HepG2 (cell line): ENCODE measurements around the gene TMCC2. TPM values are rescaled to one million over a fixed set of nuclear protein-coding genes. Genes with fewer than 3 reads are reported as not detected.

Experiments used
- CBFB ChIP-seq: sonication (generic); formaldehyde crosslinking; IDR thresholded peaks from 2 replicates; pipeline ENCODE4 v1.4.0; 2020; ENCODE audit warnings: missing genetic modification reagents
- HMG20B ChIP-seq: conservative IDR thresholded peaks from 2 replicates; pipeline ENCODE4 v1.6.1; 2016; ENCODE audit warnings: missing genetic modification reagents, missing compliant biosample characterization
- HNRNPL ChIP-seq: fragments of 200-400 bp; formaldehyde crosslinking; IDR thresholded peaks from 2 replicates; pipeline ENCODE4 v1.6.1; 2017; ENCODE audit warnings: mild to moderate bottlenecking, low read depth, low read length
- LRRFIP1 ChIP-seq: sonication (generic); formaldehyde crosslinking; conservative IDR thresholded peaks from 2 replicates; pipeline ENCODE4 v1.4.0; 2020; ENCODE audit warnings: missing genetic modification reagents
- NCOA1 ChIP-seq: sonication (generic); formaldehyde crosslinking; IDR thresholded peaks from 2 replicates; pipeline ENCODE4 v1.9.0; 2021; ENCODE audit warnings: missing genetic modification reagents
- NFKBIZ ChIP-seq: IDR thresholded peaks from 2 replicates; pipeline ENCODE4 v1.6.1; 2018; ENCODE audit warnings: missing genetic modification reagents, missing compliant biosample characterization
- PCBP2 ChIP-seq: fragments of 200-400 bp; formaldehyde crosslinking; optimal IDR thresholded peaks from 2 replicates; pipeline ENCODE3; 2018; ENCODE audit warnings: low read length, low read depth; ENCODE audit not compliant: poor library complexity, severe bottlenecking
- RBM39 ChIP-seq: fragments of 200-400 bp; formaldehyde crosslinking; IDR thresholded peaks from one replicate; pipeline ENCODE4 v1.6.1; 2018; ENCODE audit warnings: antibody characterized with exemption, mild to moderate bottlenecking, low read depth, low read length; ENCODE audit not compliant: poor library complexity, severe bottlenecking
- REPIN1 ChIP-seq: sonication (generic); formaldehyde crosslinking; IDR thresholded peaks from 2 replicates; pipeline ENCODE4 v1.8.0; 2022; ENCODE audit warnings: missing genetic modification reagents, low read depth, mild to moderate bottlenecking, borderline replicate concordance
- RXRB ChIP-seq: IDR thresholded peaks from 2 replicates; pipeline ENCODE4 v1.6.1; 2016; ENCODE audit warnings: borderline replicate concordance, missing genetic modification reagents, missing compliant biosample characterization
- SKIL ChIP-seq: sonication (generic); formaldehyde crosslinking; IDR thresholded peaks from 2 replicates; pipeline ENCODE4 v1.8.0; 2022; ENCODE audit warnings: missing genetic modification reagents, mild to moderate bottlenecking, moderate library complexity, borderline replicate concordance
- TEAD3 ChIP-seq: optimal IDR thresholded peaks from 2 replicates; pipeline ENCODE3; 2016; ENCODE audit warnings: borderline replicate concordance
- XRCC5 ChIP-seq: fragments of 200-400 bp; formaldehyde crosslinking; optimal IDR thresholded peaks from 2 replicates; pipeline ENCODE3; 2017; ENCODE audit warnings: mild to moderate bottlenecking, low read length
- ZFAT ChIP-seq: sonication (generic); formaldehyde crosslinking; conservative IDR thresholded peaks from 2 replicates; pipeline ENCODE4 v1.8.1; 2023; ENCODE audit warnings: missing genetic modification reagents, inconsistent platforms
- ZFP36L1 ChIP-seq: sonication (generic); formaldehyde crosslinking; IDR thresholded peaks from 2 replicates; pipeline ENCODE4 v1.8.0; 2022; ENCODE audit warnings: mild to moderate bottlenecking, missing genetic modification reagents, moderate library complexity
- ZNF484 ChIP-seq: sonication (generic); formaldehyde crosslinking; IDR thresholded peaks from 2 replicates; pipeline ENCODE4 v1.5.1; 2020; ENCODE audit warnings: mild to moderate bottlenecking, low read depth, missing genetic modification reagents, borderline replicate concordance
- polyA plus RNA-seq, 8 experiments: library from polyadenylated mRNA; depleted of rRNA in 3 of 8; stranded (reverse) in 7 of 8; unstranded in 1 of 8; fragments of >200 nt; fragmentation: Illumina TruSeq in 4 of 8; extraction: Trizol in 4 of 8; gene quantifications; 2 replicates each; pipeline versions ENCODE4 v1.2.1 to v1.2.3, GENCODE V29; 2011 to 2016; ENCODE audit warnings: low read depth in 4 of 8, missing spikeins in 1 of 8, mixed read lengths in 1 of 8; ENCODE audit not compliant: insufficient read depth in 1 of 8
- total RNA-seq, 5 experiments: library from RNA; depleted of rRNA; stranded (reverse); fragments of >200 nt; fragmentation: Illumina TruSeq; extraction: Trizol; gene quantifications; 2 replicates each; pipeline ENCODE4 v1.2.3, GENCODE V29; 2016; ENCODE audit warnings: low read depth in 1 of 5
- TF ChIP-seq, protein P1 (sequence below): sonication (generic); formaldehyde crosslinking; IDR thresholded peaks from 2 replicates; pipeline ENCODE4 v1.4.0; 2020; ENCODE audit warnings: missing genetic modification reagents, mild to moderate bottlenecking, borderline replicate concordance
- TF ChIP-seq, protein P2 (sequence below): IDR thresholded peaks from 2 replicates; pipeline ENCODE4 v1.6.1; 2012; ENCODE audit warnings: inconsistent platforms
- TF ChIP-seq, protein P3 (sequence below): sonication (generic); formaldehyde crosslinking; IDR thresholded peaks from 2 replicates; pipeline ENCODE4 v1.4.0; 2020; ENCODE audit warnings: missing genetic modification reagents, mild to moderate bottlenecking, borderline replicate concordance

TMCC2 gene
- total and polyA plus RNA-seq, 2 of the 13 experiments (the other 11 are each of a cell fraction or from before 2014, with no cell fraction given), result 0.12 to 0.24 TPM

DNA sequence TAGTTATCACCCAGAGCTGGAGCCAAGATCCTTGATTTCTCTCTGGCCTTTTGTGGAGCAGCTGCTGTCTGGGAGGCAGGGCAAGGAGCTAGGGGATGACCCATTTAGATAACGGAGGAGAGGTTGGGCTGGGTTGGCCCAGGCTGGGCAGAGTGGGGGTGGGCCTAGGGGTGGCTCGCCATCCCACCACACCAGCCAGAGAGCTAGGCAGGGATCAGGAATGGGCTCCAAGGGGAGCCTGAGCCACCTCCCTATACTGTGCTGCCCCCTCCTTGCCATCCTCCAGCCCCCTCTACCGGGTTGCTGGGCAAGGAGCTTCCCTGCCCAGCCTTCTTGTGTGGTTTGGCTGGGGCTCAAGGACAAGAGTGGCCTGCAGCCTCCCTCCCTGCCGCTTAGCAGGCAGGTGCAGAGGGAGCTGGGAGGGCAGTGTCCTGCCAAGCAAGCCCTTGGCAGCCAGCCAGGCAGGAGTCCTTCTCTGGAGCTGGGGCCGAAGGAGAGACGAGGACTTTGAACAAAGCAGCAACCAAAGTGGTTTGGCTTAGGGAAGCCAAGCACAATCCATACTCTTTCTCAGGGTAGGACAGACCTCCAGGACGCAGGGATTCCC is 89.7 kb downstream of the TMCC2 start (continued):
- TF ChIP-seq, protein P1, sequence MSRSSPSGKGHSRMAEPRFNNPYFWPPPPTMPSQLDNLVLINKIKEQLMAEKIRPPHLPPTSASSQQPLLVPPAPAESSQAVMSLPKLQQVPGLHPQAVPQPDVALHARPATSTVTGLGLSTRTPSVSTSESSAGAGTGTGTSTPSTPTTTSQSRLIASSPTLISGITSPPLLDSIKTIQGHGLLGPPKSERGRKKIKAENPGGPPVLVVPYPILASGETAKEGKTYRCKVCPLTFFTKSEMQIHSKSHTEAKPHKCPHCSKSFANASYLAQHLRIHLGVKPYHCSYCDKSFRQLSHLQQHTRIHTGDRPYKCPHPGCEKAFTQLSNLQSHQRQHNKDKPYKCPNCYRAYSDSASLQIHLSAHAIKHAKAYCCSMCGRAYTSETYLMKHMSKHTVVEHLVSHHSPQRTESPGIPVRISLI (CRISPR knock-in tag), result no peak
- TF ChIP-seq HMG20B, result no peak
- TF ChIP-seq XRCC5, result peak; percentile 85
- no peak for TF ChIP-seq ZFP36L1 (CRISPR knock-in tag)
- peak; percentile 83 for TF ChIP-seq HNRNPL
- peak; percentile 44; the same call in 1 of the 2 replicates for TF ChIP-seq CBFB (CRISPR knock-in tag)
- no peak for TF ChIP-seq NFKBIZ (CRISPR knock-in tag)
- 0 out of 2 replicates have a peak, but pooled peaks have one; percentile 65 for TF ChIP-seq NCOA1
- TF ChIP-seq PCBP2, result no peak
- TF ChIP-seq RXRB, result 0 out of 2 replicates have a peak, but pooled peaks have one; percentile 35
- no peak for TF ChIP-seq SKIL (CRISPR knock-in tag)
- no peak for TF ChIP-seq LRRFIP1 (CRISPR knock-in tag)
- TF ChIP-seq, protein P2, sequence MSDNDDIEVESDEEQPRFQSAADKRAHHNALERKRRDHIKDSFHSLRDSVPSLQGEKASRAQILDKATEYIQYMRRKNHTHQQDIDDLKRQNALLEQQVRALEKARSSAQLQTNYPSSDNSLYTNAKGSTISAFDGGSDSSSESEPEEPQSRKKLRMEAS, result no peak
- TF ChIP-seq ZFAT (CRISPR knock-in tag), result no peak
- no peak for TF ChIP-seq TEAD3 (CRISPR knock-in tag)
- TF ChIP-seq REPIN1 (CRISPR knock-in tag), result no peak
- no peak for TF ChIP-seq ZNF484 (CRISPR knock-in tag)
- TF ChIP-seq, protein P3, sequence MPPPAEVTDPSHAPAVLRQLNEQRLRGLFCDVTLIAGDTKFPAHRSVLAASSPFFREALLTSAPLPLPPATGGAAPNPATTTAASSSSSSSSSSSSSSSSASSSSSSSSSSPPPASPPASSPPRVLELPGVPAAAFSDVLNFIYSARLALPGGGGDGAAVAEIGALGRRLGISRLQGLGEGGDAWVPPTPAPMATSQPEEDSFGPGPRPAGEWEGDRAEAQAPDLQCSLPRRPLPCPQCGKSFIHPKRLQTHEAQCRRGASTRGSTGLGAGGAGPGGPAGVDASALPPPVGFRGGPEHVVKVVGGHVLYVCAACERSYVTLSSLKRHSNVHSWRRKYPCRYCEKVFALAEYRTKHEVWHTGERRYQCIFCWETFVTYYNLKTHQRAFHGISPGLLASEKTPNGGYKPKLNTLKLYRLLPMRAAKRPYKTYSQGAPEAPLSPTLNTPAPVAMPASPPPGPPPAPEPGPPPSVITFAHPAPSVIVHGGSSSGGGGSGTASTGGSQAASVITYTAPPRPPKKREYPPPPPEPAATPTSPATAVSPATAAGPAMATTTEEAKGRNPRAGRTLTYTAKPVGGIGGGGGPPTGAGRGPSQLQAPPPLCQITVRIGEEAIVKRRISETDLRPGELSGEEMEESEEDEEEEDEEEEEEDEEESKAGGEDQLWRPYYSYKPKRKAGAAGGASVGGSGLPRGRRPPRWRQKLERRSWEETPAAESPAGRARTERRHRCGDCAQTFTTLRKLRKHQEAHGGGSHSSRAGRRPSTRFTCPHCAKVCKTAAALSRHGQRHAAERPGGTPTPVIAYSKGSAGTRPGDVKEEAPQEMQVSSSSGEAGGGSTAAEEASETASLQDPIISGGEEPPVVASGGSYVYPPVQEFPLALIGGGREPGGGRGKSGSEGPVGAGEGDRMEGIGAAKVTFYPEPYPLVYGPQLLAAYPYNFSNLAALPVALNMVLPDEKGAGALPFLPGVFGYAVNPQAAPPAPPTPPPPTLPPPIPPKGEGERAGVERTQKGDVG (CRISPR knock-in tag), result no peak
- TF ChIP-seq RBM39, result peak; percentile 36
